Fibroblast of mammary gland (primary cell): ENCODE results near the gene MYO18B.

Experiments used
- DNase-seq: peaks from one replicate; pipeline ENCODE4 v3.0.0-alpha.2; 2010; ENCODE audit warnings: low read depth
- H3K4me3 ChIP-seq: 2 replicates; pipeline ENCODE4 v1.5.1; 2011; ENCODE audit warnings: low read depth, mild to moderate bottlenecking, low read length, moderate library complexity; ENCODE audit not compliant: control insufficient read depth
- TF ChIP-seq, protein P1 (sequence below): conservative IDR thresholded peaks from 2 replicates; pipeline ENCODE4 v1.5.1; 2011; ENCODE audit warnings: low read depth, low read length, inconsistent platforms; ENCODE audit not compliant: control insufficient read depth, insufficient read depth

Gene MYO18B

DNA sequence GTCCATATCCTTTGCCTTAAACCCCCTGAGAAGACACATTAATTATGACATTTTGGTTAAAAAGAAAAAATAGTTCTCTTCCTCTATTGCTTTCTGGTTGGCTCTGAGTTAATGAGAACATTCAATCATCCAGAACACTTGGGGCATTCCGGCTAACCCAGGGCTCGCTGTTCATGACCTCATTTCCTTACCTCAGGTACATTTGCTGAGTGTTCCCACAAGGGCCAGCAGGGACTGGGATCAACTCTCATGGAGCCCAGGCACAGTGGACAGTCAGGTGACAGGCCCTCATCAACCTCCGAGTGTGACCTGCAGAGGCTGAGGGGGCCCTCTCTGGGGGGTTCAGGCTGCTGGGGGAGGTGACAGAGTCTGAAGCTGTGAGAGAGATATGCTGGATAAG, 98.9 kb downstream of the MYO18B start:
- TF ChIP-seq, protein P1, sequence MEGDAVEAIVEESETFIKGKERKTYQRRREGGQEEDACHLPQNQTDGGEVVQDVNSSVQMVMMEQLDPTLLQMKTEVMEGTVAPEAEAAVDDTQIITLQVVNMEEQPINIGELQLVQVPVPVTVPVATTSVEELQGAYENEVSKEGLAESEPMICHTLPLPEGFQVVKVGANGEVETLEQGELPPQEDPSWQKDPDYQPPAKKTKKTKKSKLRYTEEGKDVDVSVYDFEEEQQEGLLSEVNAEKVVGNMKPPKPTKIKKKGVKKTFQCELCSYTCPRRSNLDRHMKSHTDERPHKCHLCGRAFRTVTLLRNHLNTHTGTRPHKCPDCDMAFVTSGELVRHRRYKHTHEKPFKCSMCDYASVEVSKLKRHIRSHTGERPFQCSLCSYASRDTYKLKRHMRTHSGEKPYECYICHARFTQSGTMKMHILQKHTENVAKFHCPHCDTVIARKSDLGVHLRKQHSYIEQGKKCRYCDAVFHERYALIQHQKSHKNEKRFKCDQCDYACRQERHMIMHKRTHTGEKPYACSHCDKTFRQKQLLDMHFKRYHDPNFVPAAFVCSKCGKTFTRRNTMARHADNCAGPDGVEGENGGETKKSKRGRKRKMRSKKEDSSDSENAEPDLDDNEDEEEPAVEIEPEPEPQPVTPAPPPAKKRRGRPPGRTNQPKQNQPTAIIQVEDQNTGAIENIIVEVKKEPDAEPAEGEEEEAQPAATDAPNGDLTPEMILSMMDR: no peak
- DNase-seq: no peak
- H3K4me3 ChIP-seq: no peak overlapping the region

DNA sequence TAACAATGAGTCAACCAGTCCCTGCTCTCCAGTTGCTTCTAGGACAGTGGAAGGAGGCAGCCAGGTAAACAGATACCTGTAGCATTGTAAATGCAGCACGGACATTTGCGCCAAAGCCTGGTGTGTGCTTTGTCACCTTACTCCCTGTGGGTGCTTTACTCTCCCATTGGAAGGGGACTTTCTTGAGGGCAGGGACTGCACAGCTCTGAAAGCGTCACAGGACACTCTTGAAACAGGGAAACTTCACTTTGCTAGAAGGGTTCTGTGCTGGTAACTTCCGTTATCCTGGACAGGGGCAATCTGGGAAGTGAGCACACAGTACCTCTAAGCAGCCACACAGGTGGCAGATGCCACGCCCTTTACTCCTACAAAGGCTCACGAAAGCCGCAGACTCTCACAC, 99.8 kb downstream of the MYO18B start:
- no peak overlapping the region for H3K4me3 ChIP-seq
- TF ChIP-seq, protein P1: no peak
- DNase-seq: no peak

DNA sequence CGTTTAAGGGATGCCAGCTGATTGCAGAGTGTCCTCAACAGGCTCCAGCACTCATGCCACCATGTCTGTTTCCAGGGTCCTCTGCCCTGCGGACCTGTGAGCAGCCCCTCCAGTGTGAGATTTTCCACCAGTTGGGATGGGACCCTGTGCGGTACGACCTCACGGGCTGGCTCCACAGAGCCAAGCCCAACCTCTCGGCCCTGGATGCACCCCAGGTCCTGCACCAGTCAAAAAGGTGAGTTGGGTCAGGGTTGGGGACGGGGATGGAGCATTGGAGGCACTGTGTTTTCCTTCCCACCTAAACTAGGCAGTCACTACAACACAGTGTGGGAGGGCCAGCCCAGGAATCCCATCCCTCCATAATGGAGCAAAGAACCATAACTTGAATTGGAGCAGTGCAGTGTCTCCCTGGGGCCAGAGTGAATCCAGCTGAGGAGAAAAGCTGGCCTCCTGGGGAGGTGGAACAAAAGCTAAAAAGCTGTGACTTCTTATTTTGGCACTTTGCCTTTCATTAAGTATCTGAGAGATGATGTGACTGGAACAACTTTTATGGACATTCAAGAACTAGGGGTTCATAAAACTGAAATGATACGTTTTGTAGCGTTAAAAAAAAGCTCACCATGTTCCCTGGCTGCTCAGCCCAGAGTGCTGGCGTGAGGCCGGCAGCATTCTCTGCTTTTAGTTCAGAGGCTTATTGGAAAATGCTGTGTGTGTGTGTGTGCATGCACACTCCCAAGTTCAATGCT, 101.8 kb downstream of the MYO18B start:
- H3K4me3 ChIP-seq: no peak overlapping the region
- no peak for DNase-seq
- TF ChIP-seq, protein P1: no peak

DNA sequence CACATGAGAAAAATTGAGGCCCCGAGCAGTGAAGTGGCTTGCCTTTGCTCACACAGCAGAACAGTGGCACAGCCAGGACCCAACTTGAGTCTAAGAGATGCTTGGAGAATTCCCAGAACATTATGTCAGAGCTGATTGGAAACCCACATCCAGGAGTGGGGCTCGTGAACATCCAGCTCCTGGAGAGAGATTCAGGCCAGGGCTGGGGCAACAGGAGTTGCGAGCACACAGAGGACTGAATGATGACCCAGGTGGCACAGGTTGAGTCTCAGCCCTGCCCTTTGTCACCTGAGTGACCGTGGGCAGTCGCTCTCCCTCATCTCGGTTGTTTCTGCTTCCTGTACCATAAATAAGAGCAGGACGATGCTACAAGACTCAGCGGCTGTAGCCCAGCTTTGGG, 102.6 kb downstream of the MYO18B start:
- no peak overlapping the region for H3K4me3 ChIP-seq
- TF ChIP-seq, protein P1: no peak
- DNase-seq: no peak

DNA sequence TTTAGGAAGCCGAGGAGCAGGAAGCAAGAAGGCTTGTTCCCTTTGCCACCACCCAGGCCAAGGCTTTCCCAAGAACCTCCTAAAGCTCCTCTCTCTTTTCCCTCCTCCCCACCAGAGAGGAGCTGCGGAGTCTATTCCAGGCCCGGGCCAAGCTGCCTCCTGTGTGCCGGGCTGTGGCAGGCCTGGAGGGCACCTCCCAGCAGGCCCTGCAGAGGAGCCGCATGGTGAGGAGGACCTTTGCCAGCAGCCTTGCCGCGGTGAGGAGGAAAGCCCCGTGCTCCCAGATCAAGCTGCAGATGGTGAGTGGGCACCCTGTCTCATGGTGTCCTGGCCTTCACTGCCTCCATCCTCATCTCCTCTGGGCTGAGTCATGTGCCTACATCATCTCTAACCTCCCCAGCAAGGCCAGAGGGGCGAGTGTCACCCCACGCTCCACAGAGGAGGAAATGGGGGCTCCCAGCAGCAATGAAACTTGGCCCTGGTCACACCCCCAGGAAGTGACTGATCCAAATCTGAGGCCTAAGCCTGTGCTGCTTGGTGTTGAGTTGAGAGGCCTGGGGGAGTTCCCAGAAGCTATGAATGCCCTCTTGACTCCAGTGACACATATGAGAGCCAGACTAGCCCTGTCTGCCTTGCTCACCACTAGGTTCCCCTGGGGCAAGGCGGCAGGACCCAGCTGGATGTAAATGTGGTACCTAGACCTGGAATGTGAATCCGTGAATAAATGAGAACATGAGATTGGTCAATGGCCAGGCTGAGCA, 104.2 kb downstream of the MYO18B start:
- no peak overlapping the region for H3K4me3 ChIP-seq
- TF ChIP-seq, protein P1: no peak
- no peak for DNase-seq

DNA sequence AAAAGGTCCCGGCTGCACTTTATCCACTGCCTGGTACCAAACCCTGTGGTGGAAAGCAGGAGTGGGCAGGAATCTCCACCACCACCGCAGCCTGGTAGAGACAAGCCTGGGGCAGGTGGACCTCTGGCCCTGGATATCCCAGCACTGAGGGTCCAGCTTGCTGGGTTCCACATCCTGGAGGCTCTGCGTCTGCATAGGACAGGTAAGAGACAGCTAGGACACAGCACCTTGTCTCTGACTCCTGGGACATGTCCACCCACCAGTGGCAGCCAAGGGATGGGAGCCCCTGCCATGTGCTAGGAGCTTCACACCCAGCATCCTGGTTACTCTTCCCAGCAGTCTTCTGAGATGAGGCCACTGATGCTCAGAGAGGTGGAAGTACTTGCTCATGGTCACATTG, 105.5 kb downstream of the MYO18B start:
- TF ChIP-seq, protein P1: no peak
- DNase-seq: no peak
- no peak overlapping the region for H3K4me3 ChIP-seq
